ENCODE results near the gene NCOA4. TPM values are rescaled to one million over a fixed set of nuclear protein-coding genes. Genes with fewer than 3 reads are reported as not detected.
"Not testable (repeated sequence)": the region's sequence is repeated elsewhere in the genome, so short reads cannot be mapped to it uniquely, and the experiment has no call there.

The NCOA4 gene
- total RNA-seq, 4 donors from 2014 or later = 110 to 351 (median 184) TPM

DNA sequence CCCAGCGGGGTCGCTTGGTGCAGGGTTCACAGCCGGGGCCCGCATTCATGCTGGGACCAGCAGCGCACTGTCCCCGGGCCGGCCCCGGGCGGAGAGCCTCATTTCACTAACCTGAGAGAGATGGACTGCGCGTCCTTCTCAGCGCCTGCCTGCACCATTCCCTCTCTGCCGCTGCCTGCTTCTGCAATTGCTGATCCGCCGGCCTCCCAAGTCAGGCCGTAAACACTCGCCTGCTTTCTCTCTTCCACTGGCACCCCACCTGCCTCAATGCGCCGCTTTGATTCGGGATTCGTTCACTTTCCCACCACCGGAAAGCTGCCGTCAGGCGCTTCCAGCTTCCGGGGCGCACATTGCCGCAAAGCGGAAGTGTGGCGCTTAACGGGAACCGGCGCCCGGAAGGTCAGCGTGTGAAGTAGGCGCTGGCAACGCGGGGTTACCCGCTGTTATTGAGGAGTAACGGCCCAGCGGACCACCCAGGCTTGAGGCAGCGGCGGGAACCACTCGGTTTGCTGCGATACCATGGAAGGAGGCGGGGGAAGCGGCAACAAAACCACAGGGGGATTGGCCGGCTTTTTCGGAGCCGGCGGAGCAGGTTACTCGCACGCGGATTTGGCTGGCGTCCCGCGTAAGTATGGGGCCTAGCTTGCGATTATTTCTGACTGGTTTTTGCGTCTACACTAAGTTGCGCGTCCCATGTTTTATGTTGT lies 58.2 kb downstream of the NCOA4 start, which contains the start of gene TIMM23:
TSS of gene TIMM23 (plus strand) at position 384 of the 707 bp plus-strand sequence. CDS start at position 520, 136 bp downstream.
- Histone ChIP-seq H3K27ac (peak within 1 kb of the TSS; percentile 56 to 77 (median 68)), H3K4me1 (peaks cover 0 to 24% (median 0%) of the 10 kb centered on the region in 4 donors), H3K4me3 (peak within 1 kb of the TSS; percentile 67 to 92 (median 80))
- DNase-seq = peak; percentile 84 to 95 (median 88)
- H3K9me3 ChIP-seq, H3K27me3 ChIP-seq, H3K36me3 ChIP-seq: not testable (repeated sequence)
- TF ChIP-seq POLR2A (IDR thresholded peaks at IDR 0.05) = peak; percentile 50 to 55

DNA sequence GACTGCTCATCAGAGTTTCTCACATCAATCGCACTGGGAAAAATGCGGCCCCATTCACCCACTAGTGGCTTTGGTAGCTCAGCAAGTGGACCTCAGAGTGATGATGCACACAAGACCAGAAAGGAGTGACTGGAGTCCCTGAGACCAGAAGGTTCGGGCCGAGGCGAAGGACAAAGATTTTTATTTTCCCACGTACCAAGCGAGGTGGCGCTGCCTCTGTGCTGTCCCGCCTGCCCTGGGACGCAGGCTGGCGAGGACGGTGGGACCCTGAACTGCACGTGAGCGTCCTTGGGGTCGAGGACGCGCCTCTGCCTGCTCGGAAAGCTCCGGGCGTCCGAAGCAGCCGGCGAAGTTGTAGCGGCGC lies 58.7 kb downstream of the NCOA4 start:
- Histone ChIP-seq H3K4me3 (peak overlapping the region; percentile 67 to 92 (median 80)), H3K27ac (peak overlapping the region; percentile 56 to 77 (median 68)), H3K4me1 (peaks cover 0 to 24% (median 0%) of the 10 kb centered on the region in 4 donors)
- not testable (repeated sequence) for H3K9me3 ChIP-seq, H3K36me3 ChIP-seq, H3K27me3 ChIP-seq
- peak in 1 of 3 donors; percentile 48 for DNase-seq

DNA sequence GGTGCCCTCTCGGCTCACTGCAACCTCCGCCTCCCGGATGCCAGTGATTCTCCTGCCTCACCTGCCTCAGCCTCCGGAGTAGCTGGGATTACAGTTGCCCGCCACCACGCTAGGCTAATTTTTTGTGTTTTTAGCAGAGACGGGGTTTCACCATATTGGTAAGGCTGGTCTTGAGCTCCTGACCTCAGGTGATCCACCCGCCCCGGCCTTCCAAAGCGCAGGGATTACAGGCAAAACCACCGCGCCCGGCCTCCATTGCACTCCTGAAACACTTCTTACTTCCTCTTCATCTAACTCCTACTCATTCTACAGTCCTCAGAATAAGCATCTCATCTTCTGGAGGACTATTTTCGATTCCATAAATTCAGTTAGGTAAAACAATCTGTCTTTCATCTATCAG lies 59.4 kb downstream of the NCOA4 start:
- Histone ChIP-seq H3K4me1 (peaks cover 0 to 24% (median 0%) of the 10 kb centered on the region in 4 donors), H3K4me3 (peak overlapping the region in 3 of 4 donors; percentile 3 to 92 (median 91)), H3K27ac (peak overlapping the region in 1 of 4 donors; percentile 39)
- not testable (repeated sequence) for H3K36me3 ChIP-seq, H3K9me3 ChIP-seq, H3K27me3 ChIP-seq
- peak in 1 of 3 donors; percentile 47 for DNase-seq

DNA sequence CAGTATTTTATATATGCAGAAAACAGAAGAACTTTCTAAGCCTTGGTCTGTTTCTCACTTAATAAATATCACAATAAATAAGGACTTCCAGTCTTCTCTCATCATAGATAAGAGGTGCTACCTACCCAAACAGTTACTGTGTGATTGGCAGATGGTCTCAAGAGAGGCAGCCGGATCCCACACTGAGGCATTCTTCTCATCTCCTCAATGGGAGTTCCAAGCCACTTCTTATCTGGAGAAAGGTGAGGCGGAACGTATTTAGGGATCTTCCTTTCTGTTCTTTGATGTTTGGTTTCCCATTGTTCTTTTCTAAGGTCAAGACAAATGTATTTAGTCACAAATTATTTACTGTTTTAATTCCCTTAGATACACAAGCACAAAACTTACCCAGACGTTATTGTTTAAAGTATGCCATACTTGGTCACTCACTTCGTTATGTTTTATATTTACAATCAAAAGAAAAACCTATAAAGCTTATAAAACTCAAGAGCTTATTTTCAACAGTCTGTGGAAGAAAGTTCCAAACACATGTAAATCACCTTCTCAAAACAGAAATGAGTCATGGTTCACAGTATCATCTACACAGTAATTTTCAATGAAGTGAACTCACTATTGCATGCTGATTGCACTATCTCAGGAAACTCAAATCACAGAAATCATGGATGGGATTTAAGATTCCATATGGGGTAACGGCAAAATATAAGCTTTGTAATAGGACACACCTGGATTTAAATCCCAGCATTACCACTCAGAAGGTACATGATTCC lies 67.6 kb downstream of the NCOA4 start:
- not testable (repeated sequence) for H3K36me3 ChIP-seq, H3K9me3 ChIP-seq, H3K4me1 ChIP-seq, H3K4me3 ChIP-seq, DNase-seq, H3K27me3 ChIP-seq, H3K27ac ChIP-seq

DNA sequence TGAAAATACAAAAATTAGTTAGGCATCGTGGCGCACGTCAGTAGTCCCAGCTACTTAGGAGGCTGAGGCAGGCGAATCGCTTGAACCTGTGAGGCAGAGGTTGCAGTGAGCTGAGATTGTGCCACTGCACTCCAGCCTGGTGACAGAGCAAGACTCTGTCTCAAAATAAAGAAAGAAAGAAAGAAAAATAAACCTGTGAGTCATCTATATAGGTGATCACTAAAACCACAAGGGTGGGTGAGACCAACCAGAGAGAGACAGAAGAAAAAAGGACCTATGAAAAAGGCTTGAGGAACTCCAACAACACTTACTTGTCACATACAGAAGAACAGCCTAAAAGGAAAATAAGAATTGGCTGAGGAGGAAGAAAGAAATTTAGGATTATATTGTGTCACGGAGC lies 72.5 kb downstream of the NCOA4 start:
- H3K27ac ChIP-seq, H3K4me3 ChIP-seq, H3K36me3 ChIP-seq, H3K27me3 ChIP-seq, H3K9me3 ChIP-seq, H3K4me1 ChIP-seq, DNase-seq: not testable (repeated sequence)

DNA sequence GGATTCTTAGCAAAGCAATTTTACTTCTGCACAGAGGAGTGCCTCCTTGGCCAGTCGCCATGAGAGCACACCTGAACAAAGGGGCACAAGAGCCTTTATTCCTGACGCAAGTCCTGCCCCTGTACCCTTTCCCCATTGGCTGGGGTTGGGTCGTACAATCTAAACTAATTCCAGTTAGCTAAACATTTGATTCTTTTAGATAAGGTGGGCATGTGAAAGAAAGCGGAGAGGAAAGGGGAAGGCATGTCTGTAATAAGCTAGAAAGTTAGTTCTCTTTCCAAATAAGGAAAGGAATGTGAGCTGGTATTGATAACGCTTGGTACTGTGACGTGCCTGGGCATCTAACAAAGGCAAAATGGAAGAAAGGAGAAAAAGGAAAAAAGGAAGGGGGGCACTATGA lies 73.8 kb downstream of the NCOA4 start:
- H3K4me3 ChIP-seq, H3K27ac ChIP-seq, DNase-seq, H3K4me1 ChIP-seq, H3K36me3 ChIP-seq, H3K27me3 ChIP-seq, H3K9me3 ChIP-seq: not testable (repeated sequence)

Small RNAs within 50 kb of the gene (small RNA-seq; reads per million reads assigned to genes)
- 0 reads per million in 2 donors for gene SNORA74C-1

Other genes with a start within 250 kb of the NCOA4 start
- gene AGAP4, start 183.1 kb downstream of the NCOA4 start, total RNA-seq = 10 to 100 TPM; 17.0 to 59.4 (median 47.4) TPM
- gene TIMM23, start 58.1 kb downstream of the NCOA4 start, total RNA-seq = 10 to 100 TPM; 24.5 to 62.2 (median 43.5) TPM
- not detected for gene MSMB, start 15.6 kb upstream of the NCOA4 start, total RNA-seq